Heart left ventricle (tissue), 16 donors: ENCODE results near the gene GIMAP7. TPM values are rescaled to one million over a fixed set of nuclear protein-coding genes. Genes with fewer than 3 reads are reported as not detected.
A peak's percentile ranks its signal among the peaks of the same experiment; 100 is the strongest.

Experiments
- ATAC-seq, 4 donors: fragments of 200-7000 bp; cut with Tn5 transposase; one replicate each; pipeline ENCODE4 v1.9.1; 2020 to 2022; ENCODE audit warnings: moderate library complexity in 4 of 4, mild to moderate bottlenecking in 3 of 4, moderate number of reproducible peaks in 1 of 4
- DNase-seq, 5 donors: peaks; one replicate each; pipeline ENCODE4 v3.0.0-alpha.2; 2020
- H3K27ac ChIP-seq, 12 donors: fragments of 200-600 bp; sonication (generic) in 4 of 12; one replicate each; pipeline versions ENCODE4 v1.5.0 to v1.8.0; 2016 to 2022; ENCODE audit warnings: mild to moderate bottlenecking in 2 of 12
- H3K27me3 ChIP-seq, 9 donors: fragments of 200-600 bp; sonication (generic) in 2 of 9; one replicate each; pipeline versions ENCODE4 v1.5.1 to v1.8.0; 2016 to 2022; ENCODE audit warnings: mild to moderate bottlenecking in 3 of 9
- H3K36me3 ChIP-seq, 9 donors: fragments of 200-600 bp; sonication (generic) in 2 of 9; one replicate each; pipeline versions ENCODE4 v1.5.0 to v1.8.0; 2018 to 2022; ENCODE audit warnings: mild to moderate bottlenecking in 2 of 9
- H3K4me1 ChIP-seq, 12 donors: fragments of 200-600 bp; sonication (generic) in 4 of 12; one replicate each; pipeline versions ENCODE4 v1.5.0 to v1.8.0; 2016 to 2022; ENCODE audit warnings: mild to moderate bottlenecking in 3 of 12
- H3K4me3 ChIP-seq, 12 donors: fragments of 200-600 bp; sonication (generic) in 4 of 12; one replicate each; pipeline versions ENCODE4 v1.5.0 to v1.8.0; 2017 to 2022; ENCODE audit warnings: mild to moderate bottlenecking in 9 of 12, moderate library complexity in 4 of 12
- H3K9me3 ChIP-seq, 12 donors: fragments of 200-600 bp; sonication (generic) in 4 of 12; one replicate each; pipeline versions ENCODE4 v1.5.0 to v1.8.0; 2016 to 2022; ENCODE audit warnings: mild to moderate bottlenecking in 1 of 12
- CTCF ChIP-seq, 12 donors: fragments of 200-600 bp; sonication (generic) in 4 of 12; IDR thresholded peaks; one replicate each; pipeline versions ENCODE4 v1.5.0 to v1.8.0; 2018 to 2022; ENCODE audit warnings: antibody characterized with exemption in 12 of 12, mild to moderate bottlenecking in 5 of 12
- POLR2A ChIP-seq, 2 donors: fragments of 450-650 bp; IDR thresholded peaks; one replicate each; pipeline ENCODE4 v1.6.1; 2017; ENCODE audit warnings: antibody characterized with exemption in 2 of 2, mild to moderate bottlenecking in 2 of 2, moderate library complexity in 2 of 2
- WGBS, 4 donors: extraction: QIAGEN DNeasy Blood & Tissue Kit in 2 of 4; methylation state at CpG; one replicate each; pipeline versions ENCODE4 v1.1.5 to v1.1.7; 2013 to 2018; 5-methylcytosine and 5-hydroxymethylcytosine counted together
- intact Hi-C, 10 donors: fragments of 100-400 bp; cut with DNase I; formaldehyde crosslinking; loops; one replicate each; pipeline versions ENCODE4 v1.11.1 to v1.14.2; 2022
- polyA plus RNA-seq, 2 donors: library from polyadenylated mRNA; stranded (reverse); fragments of 200-250 nt; gene quantifications; one replicate each; pipeline ENCODE4 v1.2.3, GENCODE V29; 2013
- total RNA-seq, 9 donors: library from RNA; depleted of rRNA in 2 of 9; stranded (reverse); fragments of >200 nt in 2 of 9; fragmentation: NEBNext Ultra II Directional in 3 of 9; extraction: Animal tissue kit (Norgen Biotek cat#: 25700) in 3 of 9; gene quantifications; one replicate each; pipeline versions ENCODE4 v1.1.0 to v1.2.4, GENCODE V29; 2016 to 2023
- donor health status: ischemic (EF 13 %, LVEDD 7.1; RV severe dilation, severe dysfunction).
- donor health status: healthy with polysubstance abuse.
- donor health status: DM: no; HTN: yes; CAD: no.
- donor health status: DM: no; HTN: no; CAD: no.
- donor health status: ischemic (EF 25% LVEDD 6.9; RV normal size, moderate dysfunction).
- donor health status: ischemic (EF 25% LVEDD 5.7; RV mildly dilated, moderate dysfunction).
- donor health status: healthy.
- donor health status: DM: yes; HTN: yes; CAD: no.
- donor health status: ischemic (EF 35%, LVEDD 5.7; RV mildly dilated, moderate dysfunction).
- donor health status: nonischemic (EF 11% LVEDD 7.7; RV severe dilation, severe dysfunction).
- donor health status: DM: yes; HTN: yes; CAD: no.
- donor health status: PGD.
- donor health status: ischemic (EF 29% LVEDD 5.4; RV normal size, mild dysfunction).
- donor health status: nonischemic (EF 23%, LVEDD 6.1; RV moderate dilation, normal function).

GIMAP7 gene
- total and polyA plus RNA-seq, 11 donors: 14.4 to 48.0 (median 20.0) TPM

GRCh38 chr7:150566123-150566522 lies 51.5 kb downstream of the GIMAP7 start:
- H3K27ac ChIP-seq: peak overlapping the region in 1 of 12 donors; percentile 92
- no peak for ATAC-seq
- DNase-seq: no peak
- intact Hi-C loops: loop anchor here in 4 of 10 donors (2.0 to 10.0 kb wide), 6 partner anchors 44 to 149 kb away; partner anchors contain the start of genes GIMAP8 (in 2 of the 4) and GIMAP1 (in 1 of the 4)
- peaks cover 0 to 13% (median 0%) of the 10 kb centered on the region in 12 donors for H3K9me3 ChIP-seq
- no peak for TF ChIP-seq CTCF (IDR thresholded peaks at IDR 0.05)
- TF ChIP-seq POLR2A (IDR thresholded peaks at IDR 0.05): no peak
- peaks cover 0 to 14% (median 9%) of the 10 kb centered on the region in 9 donors for H3K36me3 ChIP-seq
- 80 to 92% (median 84%) methylated on average over 3 of the region's 3 CpGs for WGBS, 4 donors
- H3K4me1 ChIP-seq: peaks cover 0 to 36% (median 8%) of the 10 kb centered on the region in 12 donors
- H3K27me3 ChIP-seq: no peaks in the 10 kb centered on the region
- H3K4me3 ChIP-seq: no peak overlapping the region

DNA sequence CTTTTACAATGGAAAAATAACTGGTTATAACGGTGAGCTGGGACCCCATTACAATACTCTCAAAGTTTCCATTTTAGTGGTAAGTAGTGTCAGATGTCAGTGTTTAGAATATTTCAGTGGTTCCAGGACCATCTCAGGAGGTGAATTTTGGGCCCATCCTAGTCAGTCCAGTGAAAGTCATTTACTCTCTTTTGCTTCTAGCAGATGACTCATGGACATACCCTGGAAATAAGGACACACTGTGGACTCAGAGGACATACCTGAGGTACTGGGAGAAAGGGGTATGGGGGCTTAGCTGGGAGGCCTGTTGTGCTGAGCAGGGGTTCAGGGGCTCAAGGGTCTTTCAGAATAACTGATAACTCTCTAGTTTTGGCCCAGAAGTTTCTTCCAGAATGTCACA lies 51.9 kb downstream of the GIMAP7 start:
- H3K9me3 ChIP-seq: peaks cover 0 to 15% (median 0%) of the 10 kb centered on the region in 12 donors
- 91 to 97% (median 93%) methylated on average over 1 of the region's 1 CpG for WGBS, 4 donors
- ATAC-seq: no peak
- peak overlapping the region in 11 of 12 donors; percentile 4 to 93 (median 84) for H3K27ac ChIP-seq
- intact Hi-C loops: loop anchor here in 4 of 10 donors (2.0 to 10.0 kb wide), 6 partner anchors 44 to 148 kb away; partner anchors contain the start of genes GIMAP8 (in 2 of the 4) and GIMAP1 (in 1 of the 4)
- peak overlapping the region in 6 of 12 donors; percentile 58 to 82 (median 70) for H3K4me3 ChIP-seq
- no peak for DNase-seq
- H3K27me3 ChIP-seq: no peaks in the 10 kb centered on the region
- TF ChIP-seq POLR2A (IDR thresholded peaks at IDR 0.05) (no peak), CTCF (IDR thresholded peaks at IDR 0.05) (no peak)
- H3K4me1 ChIP-seq: peaks cover 0 to 41% (median 8%) of the 10 kb centered on the region in 12 donors
- peaks cover 0 to 18% (median 12%) of the 10 kb centered on the region in 9 donors for H3K36me3 ChIP-seq

GRCh38 chr7:150567169-150567568 lies 52.5 kb downstream of the GIMAP7 start, which contains the start of gene GIMAP4:
Gene GIMAP4 (plus strand): TSS chr7:150567390. CDS start chr7:150569902, 2,512 bp downstream.
- Histone ChIP-seq H3K9me3 (peaks cover 0 to 17% (median 0%) of the 10 kb centered on the region in 12 donors), H3K27ac (peak within 1 kb of the TSS; percentile 74 to 93 (median 88))

More at GRCh38 chr7:150567169-150567568, 52.5 kb downstream of the GIMAP7 start, which contains the start of gene GIMAP4:
- Histone ChIP-seq H3K4me3 (peak within 1 kb of the TSS; percentile 35 to 82 (median 60)), H3K27me3 (no peaks in the 10 kb centered on the region), H3K36me3 (peaks cover 0 to 24% (median 12%) of the 10 kb centered on the region in 9 donors), H3K4me1 (peaks cover 0 to 45% (median 8%) of the 10 kb centered on the region in 12 donors)
- ATAC-seq (peak; percentile 68 to 85 (median 80)), DNase-seq (peak in 1 of 5 donors; percentile 44)
- intact Hi-C loops: loop anchor here in 4 of 10 donors (2.0 to 10.0 kb wide), 6 partner anchors 45 to 148 kb away; partner anchors contain the start of genes GIMAP8 (in 2 of the 4) and GIMAP1 (in 1 of the 4)
- 49 to 64% (median 53%) methylated on average over 9 of the region's 9 CpGs for WGBS, 4 donors
- TF ChIP-seq CTCF (IDR thresholded peaks at IDR 0.05): no peak
- TF ChIP-seq POLR2A (IDR thresholded peaks at IDR 0.05): peak in 1 of 2 donors; percentile 43
